HG02678 (cell line): ENCODE data around the gene RNF31.

Experiments
- ATAC-seq: cut with Tn5 transposase; IDR thresholded peaks from one replicate; pipeline ENCODE4 v1.9.1; 2021; ENCODE audit warnings: mild to moderate bottlenecking, moderate library complexity; ENCODE audit not compliant: unreplicated experiment

RNF31 gene

GRCh38 chr14:24181371-24182077 lies 34.2 kb downstream of the RNF31 start:
- no peak for ATAC-seq

- ATAC-seq: no peak
Measured at GRCh38 chr14:24182110-24182882, 35.0 kb downstream of the RNF31 start.

GRCh38 chr14:24183014-24183481 lies 35.8 kb downstream of the RNF31 start:
- ATAC-seq: no peak

DNA sequence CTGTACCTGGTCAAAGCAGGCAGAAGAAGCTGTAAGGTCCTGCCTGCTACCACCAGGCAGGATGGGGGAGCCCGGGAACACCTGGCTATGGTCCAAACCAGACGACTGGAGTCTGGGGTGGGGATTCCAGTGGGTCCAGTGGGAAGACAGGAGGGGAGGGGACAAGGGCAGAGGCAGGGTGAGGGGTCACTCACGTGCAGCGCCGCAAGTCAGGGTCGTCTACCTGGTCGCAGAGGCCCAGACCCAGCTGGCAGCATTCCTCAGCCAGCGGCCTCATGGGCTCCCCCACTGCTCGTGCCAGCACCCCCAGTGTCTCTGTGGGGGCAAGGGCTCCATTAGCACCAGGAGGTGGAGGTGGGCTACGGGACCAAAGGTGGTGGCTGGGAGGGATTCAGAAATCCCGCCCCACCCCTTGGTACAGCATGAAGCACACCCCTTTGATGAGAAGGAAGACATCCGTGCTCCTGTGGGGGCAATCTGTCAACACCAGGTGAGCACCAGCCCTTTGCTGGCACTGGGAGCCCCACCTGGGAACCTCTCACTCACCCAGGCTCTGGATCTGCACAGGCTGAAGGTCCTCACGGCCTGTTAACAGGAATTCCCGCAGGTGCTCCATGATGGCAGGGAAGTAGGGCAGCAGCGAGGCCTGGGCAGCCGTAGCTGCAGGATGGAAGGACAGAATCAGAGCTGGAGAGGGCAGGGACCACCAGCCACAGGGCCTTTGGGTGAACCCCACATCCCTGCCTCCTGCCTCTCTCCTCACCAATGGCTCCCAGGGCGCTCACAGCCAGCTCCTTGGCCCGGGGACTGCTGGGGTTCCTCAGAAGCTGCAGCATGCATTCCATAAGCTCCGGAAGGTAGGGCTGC lies 37.0 kb downstream of the RNF31 start:
- no peak for ATAC-seq

DNA sequence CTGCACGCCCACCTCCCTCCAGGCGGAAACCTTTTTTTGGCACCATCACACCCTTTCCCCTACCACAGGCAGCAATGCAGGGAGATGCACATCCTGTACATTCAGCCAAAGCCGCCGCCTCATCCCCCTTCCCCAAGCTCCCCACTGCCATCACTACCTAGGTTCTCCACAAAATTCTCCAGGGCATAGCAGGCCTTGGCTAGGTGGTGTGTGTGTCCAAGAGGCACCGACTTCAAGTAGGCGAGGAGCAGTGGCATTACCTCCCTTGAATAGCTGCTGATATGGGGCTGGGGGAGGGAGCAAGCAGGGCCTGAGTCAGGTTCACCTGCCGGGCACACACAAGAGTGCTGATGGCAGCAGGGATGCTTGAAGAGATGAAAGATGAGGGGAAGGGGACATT lies 37.7 kb downstream of the RNF31 start:
- no peak for ATAC-seq

- no peak for ATAC-seq
Measured at GRCh38 chr14:24185741-24186140, 38.4 kb downstream of the RNF31 start.

DNA sequence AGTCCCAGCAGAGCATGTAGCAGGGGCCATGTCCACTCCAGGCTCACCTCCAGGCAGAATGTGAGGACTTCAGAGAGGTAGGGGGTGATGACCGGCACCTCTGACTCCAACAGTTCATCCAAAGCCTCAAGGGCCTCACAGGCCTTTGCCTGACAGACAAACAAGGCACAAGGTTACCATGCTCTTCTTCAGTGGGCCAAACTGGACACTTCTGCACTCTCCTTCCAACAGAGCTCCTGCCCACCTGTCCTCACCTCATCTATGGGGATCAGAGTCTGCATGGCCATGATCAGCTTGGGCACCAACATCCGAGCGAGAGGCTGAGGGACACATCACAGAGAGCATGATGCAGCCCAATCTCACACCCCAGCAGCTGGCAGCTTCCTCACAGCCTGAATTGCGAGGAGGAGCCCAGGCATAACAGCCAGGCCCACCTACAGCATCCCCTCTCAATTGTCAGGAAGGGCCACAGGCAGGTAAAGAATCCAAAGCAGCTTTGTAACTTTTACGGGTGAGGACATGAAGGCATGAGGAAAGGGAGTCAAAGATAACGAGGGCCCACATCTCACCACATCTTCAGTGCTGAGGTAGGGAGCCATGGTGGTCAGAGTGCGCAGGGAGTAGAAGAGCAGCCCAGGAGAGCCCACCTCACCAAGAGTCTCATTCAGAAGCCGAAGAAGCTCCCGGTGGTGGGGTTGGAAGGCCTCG lies 39.7 kb downstream of the RNF31 start:
- ATAC-seq: no peak

- ATAC-seq: no peak
Measured at GRCh38 chr14:24187539-24187915, 40.2 kb downstream of the RNF31 start.

DNA sequence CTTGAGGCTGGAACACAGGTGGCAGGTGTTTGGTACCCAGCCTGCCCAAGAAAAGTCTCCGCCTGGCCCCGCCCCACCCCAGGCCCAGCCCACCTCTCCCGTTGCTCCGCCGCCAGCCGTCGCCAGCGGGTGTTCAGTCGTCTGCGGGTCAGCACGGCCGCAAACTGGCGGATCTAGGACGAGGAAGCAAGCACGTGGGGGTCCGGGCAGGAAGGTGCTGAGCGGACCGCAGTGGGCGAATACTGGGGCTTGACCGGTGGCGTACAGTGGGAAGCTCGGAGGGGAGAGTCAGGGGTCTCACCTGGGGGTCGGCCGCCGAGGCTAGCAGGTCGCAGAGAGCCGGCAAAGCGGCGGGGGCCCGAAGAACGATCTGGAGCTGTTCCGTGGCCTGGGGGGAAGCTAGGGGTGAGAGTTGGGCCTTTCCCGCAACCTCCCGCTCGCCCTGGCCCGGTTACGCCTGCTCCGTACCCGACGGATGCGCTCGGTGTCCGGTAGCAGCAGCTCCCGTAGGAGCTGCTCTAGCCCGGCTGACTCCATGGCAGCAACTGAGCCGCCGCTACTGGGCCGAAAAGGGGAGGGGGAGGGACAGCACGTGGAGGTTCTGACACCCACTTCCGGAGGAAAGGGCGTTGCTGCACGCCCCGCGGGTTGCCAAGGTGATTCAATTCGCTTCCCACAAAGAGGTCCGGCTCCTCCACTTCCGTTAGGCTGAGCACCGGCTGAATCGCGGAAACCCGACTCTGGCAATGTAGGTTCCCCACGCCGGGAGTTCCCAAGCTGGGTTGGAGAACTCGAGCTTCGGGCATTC lies 41.2 kb downstream of the RNF31 start, which contains the start of gene IPO4:
Gene IPO4, minus strand, starts transcription at position 566 of the 808 bp plus-strand sequence. Its CDS starts 29 bp downstream, at position 537.
- ATAC-seq: peak; percentile 90

GRCh38 chr14:24189059-24189375 lies 41.7 kb downstream of the RNF31 start:
- ATAC-seq: no peak

DNA sequence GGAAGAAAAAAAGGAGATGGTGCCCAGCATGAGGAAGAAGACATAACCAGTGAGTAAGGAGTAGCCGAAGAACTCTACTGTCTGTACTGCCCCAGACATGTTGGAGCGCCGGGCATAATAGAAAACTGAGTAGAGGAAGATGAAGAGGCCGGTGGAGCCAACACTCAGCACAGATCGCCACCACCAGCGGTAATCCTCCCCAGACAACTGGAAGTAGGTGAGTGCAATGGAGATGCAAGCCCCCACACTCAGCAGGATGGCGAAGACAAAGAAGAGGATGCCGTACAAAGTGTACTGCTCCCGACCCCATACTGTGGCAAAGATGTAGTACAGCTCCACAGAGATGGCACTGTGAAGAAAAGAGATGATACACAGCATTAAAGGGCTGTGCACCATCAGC lies 42.2 kb downstream of the RNF31 start:
- ATAC-seq: no peak

GRCh38 chr14:24190416-24190815 lies 43.1 kb downstream of the RNF31 start:
- no peak for ATAC-seq

- no peak for ATAC-seq
Measured at GRCh38 chr14:24192933-24193332, 45.6 kb downstream of the RNF31 start.

GRCh38 chr14:24194186-24194872 lies 47.0 kb downstream of the RNF31 start:
- no peak for ATAC-seq

DNA sequence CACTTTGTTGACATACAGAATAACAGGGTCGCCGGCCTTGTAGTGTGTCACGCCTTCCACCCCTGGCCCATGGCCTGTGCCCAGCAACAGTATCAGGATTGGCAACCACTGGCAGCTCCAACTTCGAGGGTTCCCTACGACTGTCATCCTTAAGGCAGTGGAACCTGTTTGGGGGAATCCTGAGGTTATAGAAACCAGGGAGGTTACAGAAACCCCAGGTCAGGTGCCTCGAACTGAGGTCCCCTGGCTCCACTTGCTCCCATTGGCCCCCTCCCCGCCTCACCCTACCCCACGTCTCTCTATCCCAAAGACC lies 47.5 kb downstream of the RNF31 start:
- ATAC-seq: no peak

DNA sequence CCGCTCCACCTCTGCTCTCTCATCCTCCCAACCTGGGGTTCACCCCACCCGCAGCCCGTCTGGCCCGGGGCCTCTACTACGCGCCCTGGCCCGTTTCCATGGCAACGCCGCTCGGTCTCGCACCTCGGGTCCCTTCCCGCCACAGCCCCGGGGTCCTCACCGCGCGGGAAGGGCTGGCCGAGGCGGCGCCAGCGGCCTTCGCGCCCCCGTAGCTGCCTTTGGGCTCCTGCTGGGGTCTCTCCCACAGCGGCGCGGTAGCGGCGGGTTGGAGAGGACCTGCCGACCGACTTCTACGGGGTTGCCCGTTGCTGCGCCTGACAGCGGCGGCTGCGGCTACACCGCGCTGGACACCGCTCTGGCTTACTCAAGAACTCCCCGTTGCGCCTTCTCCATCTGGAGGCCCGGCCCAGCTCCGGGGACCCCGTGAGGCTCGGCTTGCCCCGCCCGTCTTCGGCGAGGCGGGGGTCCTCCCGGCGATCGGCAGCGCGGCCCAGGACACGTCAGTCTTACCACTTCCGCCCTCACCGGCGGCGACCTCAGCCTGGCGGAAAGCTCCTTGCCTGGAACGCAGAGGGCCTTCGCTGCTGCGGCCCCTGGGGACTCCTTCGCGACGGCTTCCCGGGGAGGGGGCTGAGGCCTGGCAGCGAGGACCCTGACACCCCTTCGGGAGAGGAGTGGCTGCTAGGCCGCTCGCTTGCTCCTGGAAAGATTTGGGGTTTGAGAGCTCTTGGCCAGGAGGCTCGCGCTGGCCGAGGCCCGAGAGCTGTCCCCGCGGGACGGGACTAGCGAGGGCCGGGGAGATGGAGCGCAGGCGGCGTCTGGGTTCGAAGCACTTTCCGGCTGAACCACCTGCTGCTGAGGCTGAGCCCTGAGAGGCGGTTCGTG lies 48.1 kb downstream of the RNF31 start, which contains the start of gene TM9SF1:
Gene TM9SF1, minus strand, starts transcription at position 256 of the 885 bp plus-strand sequence. CDS start 422 bp downstream, outside the sequence.
- ATAC-seq: peak; percentile 81

- ATAC-seq: peak; percentile 27
Measured at GRCh38 chr14:24196071-24197055, 49.1 kb downstream of the RNF31 start.
